ENCODE results near the gene WSB1. TPM values are rescaled to one million over a fixed set of nuclear protein-coding genes. Genes with fewer than 3 reads are reported as not detected.

WSB1 gene
- total and polyA plus RNA-seq, 8 donors = 15.7 to 531 (median 113) TPM

DNA sequence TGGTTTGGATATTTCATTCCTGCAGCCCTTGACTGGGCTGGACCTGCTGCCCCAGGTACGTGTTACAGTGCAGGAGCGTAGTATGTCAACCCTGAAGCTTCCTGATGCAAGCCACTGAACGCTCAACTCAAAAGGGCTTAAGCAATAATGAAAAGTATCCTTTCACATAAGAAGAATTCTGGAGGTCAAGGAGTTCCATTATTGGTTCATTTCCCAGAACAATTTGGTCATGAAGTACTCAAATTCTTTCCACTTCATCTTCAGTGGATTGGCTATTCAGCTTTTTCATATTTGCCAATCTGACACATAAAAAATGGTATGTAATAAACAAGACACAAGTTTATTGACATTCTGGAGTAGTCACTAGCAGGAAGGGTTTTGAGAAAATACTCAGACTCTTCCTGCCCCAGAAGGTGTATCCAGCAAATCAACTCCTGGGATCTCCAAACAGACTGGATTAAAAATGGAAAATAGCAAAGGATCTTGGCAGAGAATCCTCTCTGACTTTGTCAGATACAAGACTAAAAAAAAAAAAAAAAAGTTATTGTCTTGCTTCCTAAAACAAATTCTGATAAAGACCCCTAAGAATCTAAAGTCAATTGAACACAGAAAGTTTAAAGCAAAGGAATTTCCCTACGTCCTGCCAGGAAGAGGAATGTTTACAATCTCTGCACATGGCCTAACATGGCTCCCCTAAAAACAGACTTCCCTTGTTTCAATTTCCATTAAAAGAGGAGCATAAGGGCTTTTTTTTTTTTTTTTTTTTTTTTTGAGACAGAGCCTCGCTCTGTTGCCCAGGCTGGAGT lies 37.5 kb upstream of the WSB1 start:
- peaks cover 0 to 19% (median 7%) of the 10 kb centered on the region in 4 donors for H3K4me1 ChIP-seq
- TF ChIP-seq, protein P1, sequence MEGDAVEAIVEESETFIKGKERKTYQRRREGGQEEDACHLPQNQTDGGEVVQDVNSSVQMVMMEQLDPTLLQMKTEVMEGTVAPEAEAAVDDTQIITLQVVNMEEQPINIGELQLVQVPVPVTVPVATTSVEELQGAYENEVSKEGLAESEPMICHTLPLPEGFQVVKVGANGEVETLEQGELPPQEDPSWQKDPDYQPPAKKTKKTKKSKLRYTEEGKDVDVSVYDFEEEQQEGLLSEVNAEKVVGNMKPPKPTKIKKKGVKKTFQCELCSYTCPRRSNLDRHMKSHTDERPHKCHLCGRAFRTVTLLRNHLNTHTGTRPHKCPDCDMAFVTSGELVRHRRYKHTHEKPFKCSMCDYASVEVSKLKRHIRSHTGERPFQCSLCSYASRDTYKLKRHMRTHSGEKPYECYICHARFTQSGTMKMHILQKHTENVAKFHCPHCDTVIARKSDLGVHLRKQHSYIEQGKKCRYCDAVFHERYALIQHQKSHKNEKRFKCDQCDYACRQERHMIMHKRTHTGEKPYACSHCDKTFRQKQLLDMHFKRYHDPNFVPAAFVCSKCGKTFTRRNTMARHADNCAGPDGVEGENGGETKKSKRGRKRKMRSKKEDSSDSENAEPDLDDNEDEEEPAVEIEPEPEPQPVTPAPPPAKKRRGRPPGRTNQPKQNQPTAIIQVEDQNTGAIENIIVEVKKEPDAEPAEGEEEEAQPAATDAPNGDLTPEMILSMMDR (IDR thresholded peaks at IDR 0.05) = no peak
- TF ChIP-seq EP300 (IDR thresholded peaks at IDR 0.05) (peak; percentile 22), POLR2AphosphoS5 (IDR thresholded peaks at IDR 0.05) (peak; percentile 10 to 46 (median 40)), POLR2A (IDR thresholded peaks at IDR 0.05) (no peak)
- H3K36me3 ChIP-seq = no peaks in the 10 kb centered on the region
- peak in 1 of 2 donors; percentile 36 for DNase-seq
- H3K4me3 ChIP-seq = no peak overlapping the region
- peak overlapping the region in 4 of 5 donors; percentile 17 to 80 (median 68) for H3K27ac ChIP-seq
- no peaks in the 10 kb centered on the region for H3K9me3 ChIP-seq
- intact Hi-C loops (cut with DNase I; ENCODE audit: low total_unique reads) = no loop called here
- no peaks in the 10 kb centered on the region for H3K27me3 ChIP-seq
- 45 to 65% (median 60%) methylated on average over 5 of the region's 5 CpGs for whole genome bisulfite sequencing, 5 donors

DNA sequence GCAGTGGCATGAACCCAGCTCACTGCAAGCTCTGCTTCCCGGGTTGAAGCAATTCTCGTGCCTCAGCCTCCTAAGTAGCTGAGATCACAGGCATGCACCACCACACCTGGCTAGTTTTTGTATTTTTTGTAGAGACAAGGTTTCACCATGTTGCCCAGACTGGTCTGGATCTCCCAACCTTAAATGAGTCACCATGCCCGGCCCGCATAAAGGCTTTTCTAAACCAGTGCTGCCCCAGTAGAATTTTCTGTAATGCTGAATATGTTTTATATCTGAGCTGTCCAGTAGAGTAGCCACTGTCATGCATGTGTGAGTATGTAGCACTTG lies 36.9 kb upstream of the WSB1 start:
- TF ChIP-seq POLR2AphosphoS5 (IDR thresholded peaks at IDR 0.05) (no peak), EP300 (IDR thresholded peaks at IDR 0.05) (no peak), POLR2A (IDR thresholded peaks at IDR 0.05) (no peak)
- TF ChIP-seq, protein P1 (IDR thresholded peaks at IDR 0.05) = no peak
- intact Hi-C loops (cut with DNase I; ENCODE audit: low total_unique reads) = no loop called here
- Histone ChIP-seq H3K27ac (peak overlapping the region in 4 of 5 donors; percentile 17 to 80 (median 68)), H3K4me1 (peaks cover 0 to 19% (median 7%) of the 10 kb centered on the region in 4 donors), H3K27me3 (no peaks in the 10 kb centered on the region), H3K4me3 (no peak overlapping the region), H3K9me3 (no peaks in the 10 kb centered on the region), H3K36me3 (no peaks in the 10 kb centered on the region)
- no peak for DNase-seq
- WGBS, 5 donors = 57 to 71% (median 65%) methylated on average over 4 of the region's 4 CpGs

DNA sequence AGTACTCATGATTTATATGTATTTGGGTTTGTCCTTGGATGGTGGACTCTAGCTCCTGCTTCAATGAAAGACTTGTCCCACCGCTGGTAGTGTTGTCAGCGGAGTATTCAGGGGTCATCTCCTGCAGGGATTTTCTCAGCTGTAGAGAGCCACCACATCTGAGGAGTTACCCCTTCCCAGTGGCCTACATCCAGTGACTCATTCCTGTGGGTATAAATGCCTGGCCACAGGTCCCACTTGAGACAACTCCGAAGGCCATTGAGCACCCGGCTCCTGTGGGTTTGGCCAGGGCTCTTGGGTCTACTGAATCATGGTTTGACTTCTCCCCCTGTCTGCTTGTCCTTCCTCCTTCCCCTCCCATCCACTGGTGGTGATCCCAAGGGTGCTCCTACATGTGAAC lies 34.6 kb upstream of the WSB1 start:
- TF ChIP-seq EP300 (IDR thresholded peaks at IDR 0.05) (no peak), POLR2A (IDR thresholded peaks at IDR 0.05) (no peak), POLR2AphosphoS5 (IDR thresholded peaks at IDR 0.05) (no peak)
- TF ChIP-seq, protein P1 (IDR thresholded peaks at IDR 0.05) = no peak
- intact Hi-C loops (cut with DNase I; ENCODE audit: low total_unique reads) = no loop called here
- WGBS, 5 donors = 90 to 92% (median 91%) methylated on average over 4 of the region's 4 CpGs
- peaks cover 3 to 28% (median 11%) of the 10 kb centered on the region in 4 donors for H3K4me1 ChIP-seq
- H3K36me3 ChIP-seq = no peaks in the 10 kb centered on the region
- no peaks in the 10 kb centered on the region for H3K27me3 ChIP-seq
- H3K9me3 ChIP-seq = no peaks in the 10 kb centered on the region
- H3K27ac ChIP-seq = no peak overlapping the region
- H3K4me3 ChIP-seq = no peak overlapping the region
- no peak for DNase-seq

DNA sequence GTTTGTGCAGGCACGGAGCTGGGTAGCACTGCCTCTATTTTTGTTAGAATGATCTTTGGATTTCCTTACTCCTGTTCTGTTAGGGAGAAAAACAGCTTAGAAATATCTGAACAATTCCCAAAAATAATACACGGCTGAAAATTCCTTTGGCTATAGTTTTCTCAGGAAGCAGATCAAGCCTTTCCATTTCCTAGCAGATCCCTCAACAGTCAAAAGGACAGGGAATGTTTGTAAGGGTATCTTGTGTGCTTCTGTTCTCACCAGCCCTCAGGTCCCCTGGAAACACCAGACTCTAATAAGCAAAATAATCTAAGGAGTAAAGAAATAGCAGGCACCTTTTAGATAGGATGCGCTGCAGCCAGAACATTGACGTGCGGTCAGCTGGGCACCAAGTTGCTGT lies 30.5 kb upstream of the WSB1 start:
- Histone ChIP-seq H3K4me1 (peaks cover 9 to 24% (median 15%) of the 10 kb centered on the region in 4 donors), H3K36me3 (no peaks in the 10 kb centered on the region), H3K27ac (no peak overlapping the region), H3K9me3 (no peaks in the 10 kb centered on the region), H3K27me3 (no peaks in the 10 kb centered on the region), H3K4me3 (no peak overlapping the region)
- WGBS, 5 donors = 78 to 93% (median 85%) methylated on average over 5 of the region's 5 CpGs
- intact Hi-C loops (cut with DNase I; ENCODE audit: low total_unique reads) = no loop called here
- no peak for DNase-seq
- TF ChIP-seq, protein P1 (IDR thresholded peaks at IDR 0.05) = no peak
- TF ChIP-seq POLR2A (IDR thresholded peaks at IDR 0.05) (no peak), POLR2AphosphoS5 (IDR thresholded peaks at IDR 0.05) (no peak), EP300 (IDR thresholded peaks at IDR 0.05) (no peak)

All from stomach (tissue), 9 donors.